NCI-H1417 (cell line): Measurements from ENCODE around the gene MMADHC.
A peak's percentile ranks its signal among the peaks of the same experiment; 100 is the strongest.

ENCODE experiments used
- DNase-seq, 3 experiments: peaks; one replicate each; lab custom pipeline; 2025; lab: John Stamatoyannopoulos, UW

The MMADHC gene

GRCh38 chr2:149556452-149556851 lies 31.1 kb downstream of the MMADHC start:
- no peak for DNase-seq

GRCh38 chr2:149552830-149553229 lies 34.7 kb downstream of the MMADHC start:
- no peak for DNase-seq

GRCh38 chr2:149552226-149552625 lies 35.3 kb downstream of the MMADHC start:
- no peak for DNase-seq

GRCh38 chr2:149544692-149545091 lies 42.9 kb downstream of the MMADHC start:
- DNase-seq, result no peak

GRCh38 chr2:149543845-149544244 lies 43.7 kb downstream of the MMADHC start:
- no peak for DNase-seq

- no peak for DNase-seq
Measured at GRCh38 chr2:149540138-149540537, 47.4 kb downstream of the MMADHC start.

GRCh38 chr2:149538138-149538833 lies 49.3 kb downstream of the MMADHC start:
- peak in 1 of 3 experiments; percentile 26 for DNase-seq

- DNase-seq, result no peak
Measured at GRCh38 chr2:149537092-149537726, 50.4 kb downstream of the MMADHC start.

- no peak for DNase-seq
Measured at GRCh38 chr2:149536649-149537048, 50.9 kb downstream of the MMADHC start.

GRCh38 chr2:149534674-149535073 lies 52.9 kb downstream of the MMADHC start:
- no peak for DNase-seq

GRCh38 chr2:149528983-149529382 lies 58.6 kb downstream of the MMADHC start:
- DNase-seq, result peak in 1 of 3 experiments; percentile 4

- DNase-seq, result no peak
Measured at GRCh38 chr2:149527998-149528755, 59.4 kb downstream of the MMADHC start.

GRCh38 chr2:149526689-149527088 lies 60.9 kb downstream of the MMADHC start:
- no peak for DNase-seq

- no peak for DNase-seq
Measured at GRCh38 chr2:149525323-149525722, 62.3 kb downstream of the MMADHC start.
